ENCODE results near the gene NRCAM. TPM values are rescaled to one million over a fixed set of nuclear protein-coding genes. Genes with fewer than 3 reads are reported as not detected.

The NRCAM gene
- total RNA-seq, 4 donors from 2014 or later = 0.85 to 4.1 (median 2.6) TPM

- no peak overlapping the region for H3K27ac ChIP-seq
- H3K4me3 ChIP-seq = no peak overlapping the region
- TF ChIP-seq, protein P1, sequence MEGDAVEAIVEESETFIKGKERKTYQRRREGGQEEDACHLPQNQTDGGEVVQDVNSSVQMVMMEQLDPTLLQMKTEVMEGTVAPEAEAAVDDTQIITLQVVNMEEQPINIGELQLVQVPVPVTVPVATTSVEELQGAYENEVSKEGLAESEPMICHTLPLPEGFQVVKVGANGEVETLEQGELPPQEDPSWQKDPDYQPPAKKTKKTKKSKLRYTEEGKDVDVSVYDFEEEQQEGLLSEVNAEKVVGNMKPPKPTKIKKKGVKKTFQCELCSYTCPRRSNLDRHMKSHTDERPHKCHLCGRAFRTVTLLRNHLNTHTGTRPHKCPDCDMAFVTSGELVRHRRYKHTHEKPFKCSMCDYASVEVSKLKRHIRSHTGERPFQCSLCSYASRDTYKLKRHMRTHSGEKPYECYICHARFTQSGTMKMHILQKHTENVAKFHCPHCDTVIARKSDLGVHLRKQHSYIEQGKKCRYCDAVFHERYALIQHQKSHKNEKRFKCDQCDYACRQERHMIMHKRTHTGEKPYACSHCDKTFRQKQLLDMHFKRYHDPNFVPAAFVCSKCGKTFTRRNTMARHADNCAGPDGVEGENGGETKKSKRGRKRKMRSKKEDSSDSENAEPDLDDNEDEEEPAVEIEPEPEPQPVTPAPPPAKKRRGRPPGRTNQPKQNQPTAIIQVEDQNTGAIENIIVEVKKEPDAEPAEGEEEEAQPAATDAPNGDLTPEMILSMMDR (IDR thresholded peaks at IDR 0.05) = no peak
- TF ChIP-seq POLR2A (IDR thresholded peaks at IDR 0.05) = no peak
- DNase-seq = no peak
- no peaks in the 10 kb centered on the region for H3K9me3 ChIP-seq
- H3K36me3 ChIP-seq = no peaks in the 10 kb centered on the region
- no peaks in the 10 kb centered on the region for H3K27me3 ChIP-seq
- no peaks in the 10 kb centered on the region for H3K4me1 ChIP-seq
These were observed 88.9 kb downstream of the NRCAM start for GRCh38 chr7:108367314-108367713.

GRCh38 chr7:108363659-108364058 lies 92.6 kb downstream of the NRCAM start:
- Histone ChIP-seq H3K4me3 (no peak overlapping the region), H3K27me3 (no peaks in the 10 kb centered on the region), H3K27ac (no peak overlapping the region), H3K36me3 (no peaks in the 10 kb centered on the region), H3K9me3 (no peaks in the 10 kb centered on the region), H3K4me1 (no peaks in the 10 kb centered on the region)
- no peak for TF ChIP-seq POLR2A (IDR thresholded peaks at IDR 0.05)
- TF ChIP-seq, protein P1 (IDR thresholded peaks at IDR 0.05) = no peak
- DNase-seq = no peak

- no peak for DNase-seq
- Histone ChIP-seq H3K4me3 (no peak overlapping the region), H3K27me3 (no peaks in the 10 kb centered on the region), H3K4me1 (no peaks in the 10 kb centered on the region), H3K27ac (no peak overlapping the region), H3K9me3 (no peaks in the 10 kb centered on the region), H3K36me3 (no peaks in the 10 kb centered on the region)
- TF ChIP-seq POLR2A (IDR thresholded peaks at IDR 0.05) = no peak
- TF ChIP-seq, protein P1 (IDR thresholded peaks at IDR 0.05) = no peak
These were observed 96.0 kb downstream of the NRCAM start for GRCh38 chr7:108360058-108360800.

DNA sequence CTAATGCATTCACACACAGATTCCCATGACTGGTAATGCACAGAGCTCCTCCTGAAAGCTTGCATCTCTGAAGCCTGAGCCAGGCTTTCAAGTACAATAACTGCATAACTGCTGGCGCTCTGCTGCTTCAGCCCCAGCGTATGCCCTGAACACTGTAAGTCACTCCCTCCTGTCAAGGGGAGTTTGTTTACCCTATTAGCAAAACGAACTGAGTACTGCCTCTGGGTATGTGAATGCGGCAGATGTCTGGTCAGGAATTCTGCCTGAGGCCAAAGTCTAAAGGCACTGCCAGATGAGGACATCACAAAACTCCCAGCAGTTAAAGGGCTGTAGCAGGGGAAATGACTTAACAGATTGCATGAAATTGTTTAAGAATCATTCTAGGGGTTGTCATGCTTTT lies 97.7 kb downstream of the NRCAM start:
- no peak for DNase-seq
- no peak for TF ChIP-seq POLR2A (IDR thresholded peaks at IDR 0.05)
- TF ChIP-seq, protein P1 (IDR thresholded peaks at IDR 0.05) = no peak
- Histone ChIP-seq H3K27me3 (no peaks in the 10 kb centered on the region), H3K9me3 (no peaks in the 10 kb centered on the region), H3K4me1 (no peaks in the 10 kb centered on the region), H3K36me3 (no peaks in the 10 kb centered on the region), H3K4me3 (no peak overlapping the region), H3K27ac (no peak overlapping the region)

- no peak for DNase-seq
- no peaks in the 10 kb centered on the region for H3K9me3 ChIP-seq
- no peak overlapping the region for H3K27ac ChIP-seq
- TF ChIP-seq, protein P1 (IDR thresholded peaks at IDR 0.05) = no peak
- no peak for TF ChIP-seq POLR2A (IDR thresholded peaks at IDR 0.05)
- H3K27me3 ChIP-seq = no peaks in the 10 kb centered on the region
- no peaks in the 10 kb centered on the region for H3K4me1 ChIP-seq
- H3K36me3 ChIP-seq = no peaks in the 10 kb centered on the region
- H3K4me3 ChIP-seq = no peak overlapping the region
These were observed 104.5 kb downstream of the NRCAM start for GRCh38 chr7:108351729-108352131.
